Spleen (tissue), 11 donors: Measurements from ENCODE around the gene PLCB4. TPM values are rescaled to one million over a fixed set of nuclear protein-coding genes. Genes with fewer than 3 reads are reported as not detected.

Experiments used
- DNase-seq: peaks from one replicate; pipeline ENCODE4 v3.0.0-alpha.2; 2020
- H3K27ac ChIP-seq, 8 donors: fragments of 200-600 bp; sonication (generic) in 7 of 8; 1 replicate in 4 of 8; 2 replicates in 4 of 8; pipeline versions ENCODE4 v1.5.0 to v1.8.0; 2016 to 2021; ENCODE audit warnings: inconsistent platforms in 4 of 8, mild to moderate bottlenecking in 4 of 8, moderate library complexity in 1 of 8
- H3K27me3 ChIP-seq, 7 donors: fragments of 200-600 bp; sonication (generic) in 6 of 7; replicated peaks in 1 of 7; 1 replicate in 4 of 7; 2 replicates in 3 of 7; pipeline versions ENCODE4 v1.5.0 to v1.8.0; 2016 to 2021; ENCODE audit warnings: inconsistent platforms in 3 of 7, mild to moderate bottlenecking in 1 of 7
- H3K36me3 ChIP-seq, 6 donors: fragments of 200-600 bp; sonication (generic) in 5 of 6; 1 replicate in 4 of 6; 2 replicates in 2 of 6; pipeline versions ENCODE4 v1.5.0 to v1.8.0; 2016 to 2021; ENCODE audit warnings: inconsistent platforms in 2 of 6
- H3K4me1 ChIP-seq, 6 donors: fragments of 200-600 bp; sonication (generic) in 5 of 6; 1 replicate in 3 of 6; 2 replicates in 3 of 6; pipeline versions ENCODE4 v1.5.0 to v1.8.0; 2016 to 2021; ENCODE audit warnings: inconsistent platforms in 3 of 6
- H3K4me3 ChIP-seq, 8 donors: fragments of 200-600 bp; sonication (generic) in 7 of 8; 1 replicate in 4 of 8; 2 replicates in 4 of 8; pipeline versions ENCODE4 v1.5.0 to v1.8.0; 2016 to 2021; ENCODE audit warnings: inconsistent platforms in 4 of 8, mild to moderate bottlenecking in 4 of 8, moderate library complexity in 2 of 8
- H3K9me3 ChIP-seq, 8 donors: fragments of 200-600 bp; sonication (generic) in 7 of 8; 1 replicate in 4 of 8; 2 replicates in 4 of 8; pipeline versions ENCODE4 v1.5.0 to v1.8.0; 2016 to 2021; ENCODE audit warnings: inconsistent platforms in 4 of 8
- CTCF ChIP-seq, 11 experiments: fragments of 200-600 bp in 7 of 11; fragments of 450-650 bp in 4 of 11; sonication (generic) in 4 of 11; IDR thresholded peaks in 8 of 11; conservative IDR thresholded peaks in 3 of 11; 1 replicate in 7 of 11; 2 replicates in 4 of 11; pipeline versions ENCODE4 v1.4.0 to v1.8.0; 2016 to 2021; ENCODE audit warnings: antibody characterized with exemption in 11 of 11, inconsistent platforms in 4 of 11, mild to moderate bottlenecking in 1 of 11
- POLR2A ChIP-seq, 3 donors: fragments of 450-650 bp; IDR thresholded peaks; one replicate each; pipeline ENCODE4 v1.5.1; 2017; ENCODE audit warnings: antibody characterized with exemption in 3 of 3, mild to moderate bottlenecking in 1 of 3
- POLR2AphosphoS5 ChIP-seq, 3 donors: sonication (generic); formaldehyde crosslinking; IDR thresholded peaks; one replicate each; pipeline ENCODE4 v1.5.1; 2017; ENCODE audit warnings: antibody characterized with exemption in 3 of 3
- WGBS, 5 donors: extraction: QIAGEN DNeasy Blood & Tissue Kit in 3 of 5; methylation state at CpG; one replicate each; pipeline versions ENCODE4 v1.1.5 to v1.1.7; 2013 to 2018; 5-methylcytosine and 5-hydroxymethylcytosine counted together
- intact Hi-C: fragments of 100-400 bp; cut with DNase I; formaldehyde crosslinking; loops from one replicate; pipeline ENCODE4 v1.15.0; 2023; ENCODE audit warnings: low total_unique reads
- polyA plus RNA-seq, 3 donors: library from polyadenylated mRNA; stranded (reverse); fragments of 200-250 nt; gene quantifications; one replicate each; pipeline ENCODE4 v1.2.1, GENCODE V29; 2013
- total RNA-seq, 7 donors: library from RNA; depleted of rRNA in 3 of 7; stranded (reverse); fragments of >200 nt in 3 of 7; fragmentation: NEBNext Ultra II Directional in 4 of 7; extraction: Animal tissue kit (Norgen Biotek cat#: 25700) in 4 of 7; gene quantifications; one replicate each; pipeline versions ENCODE4 v1.1.0 to v1.2.1, GENCODE V29; 2016 to 2021
- donor health status: healthy with polysubstance abuse.
- donor health status: DM: no; HTN: no; CAD: no; lungs with moderate emphysema.
- donor health status: DM: no; HTN: no; CAD: no.
- donor health status: Bipolar disorder and iron deficiency.
- donor health status: healthy.
- donor health status: DM: no; HTN: no; CAD: no.
- donor health status: DM: yes; HTN: yes; CAD: no.

The PLCB4 gene
- total and polyA plus RNA-seq, 10 donors = 0.43 to 4.9 (median 1.6) TPM

- DNase-seq = no peak
- no peak for TF ChIP-seq POLR2A (IDR thresholded peaks at IDR 0.05)
- TF ChIP-seq POLR2AphosphoS5 (IDR thresholded peaks at IDR 0.05) = no peak
- TF ChIP-seq CTCF (IDR thresholded peaks at IDR 0.05 in 8 of 11, conservative IDR thresholded peaks at IDR 0.05 in 3 of 11) = no peak
- no peaks in the 10 kb centered on the region for H3K4me1 ChIP-seq
- WGBS, 5 donors = 76 to 88% (median 77%) methylated on average over 6 of the region's 6 CpGs
- no peaks in the 10 kb centered on the region for H3K36me3 ChIP-seq
- H3K27me3 ChIP-seq = peaks cover 0 to 1% (median 0%) of the 10 kb centered on the region in 7 donors
- intact Hi-C loops = no loop called here
- H3K27ac ChIP-seq = no peak overlapping the region
- H3K9me3 ChIP-seq = no peaks in the 10 kb centered on the region
- H3K4me3 ChIP-seq = no peak overlapping the region
These were observed 6.6 kb downstream of the PLCB4 start for GRCh38 chr20:9075264-9076095.

GRCh38 chr20:9076440-9076839 is 7.6 kb downstream of the PLCB4 start:
- no peak for TF ChIP-seq POLR2AphosphoS5 (IDR thresholded peaks at IDR 0.05)
- TF ChIP-seq CTCF (IDR thresholded peaks at IDR 0.05 in 8 of 11, conservative IDR thresholded peaks at IDR 0.05 in 3 of 11) = no peak
- no peak for TF ChIP-seq POLR2A (IDR thresholded peaks at IDR 0.05)
- Histone ChIP-seq H3K27me3 (no peaks in the 10 kb centered on the region), H3K9me3 (no peaks in the 10 kb centered on the region), H3K36me3 (no peaks in the 10 kb centered on the region), H3K27ac (no peak overlapping the region), H3K4me3 (no peak overlapping the region), H3K4me1 (no peaks in the 10 kb centered on the region)
- DNase-seq = no peak
- intact Hi-C loops = no loop called here
- 87 to 96% (median 95%) methylated on average over 2 of the region's 2 CpGs for WGBS, 5 donors

GRCh38 chr20:9078826-9079731 is 10.2 kb downstream of the PLCB4 start:
- H3K4me3 ChIP-seq = no peak overlapping the region
- no peaks in the 10 kb centered on the region for H3K36me3 ChIP-seq
- no peak for DNase-seq
- H3K27ac ChIP-seq = no peak overlapping the region
- intact Hi-C loops = no loop called here
- WGBS, 5 donors = 73 to 94% (median 82%) methylated on average over 5 of the region's 5 CpGs
- no peaks in the 10 kb centered on the region for H3K4me1 ChIP-seq
- H3K9me3 ChIP-seq = no peaks in the 10 kb centered on the region
- TF ChIP-seq POLR2AphosphoS5 (IDR thresholded peaks at IDR 0.05) = no peak
- TF ChIP-seq CTCF (IDR thresholded peaks at IDR 0.05 in 8 of 11, conservative IDR thresholded peaks at IDR 0.05 in 3 of 11) = no peak
- no peaks in the 10 kb centered on the region for H3K27me3 ChIP-seq
